OCI-LY3 (cell line): ENCODE measurements around the gene EPC1.
"Not testable (repeated sequence)": the region's sequence is repeated elsewhere in the genome, so short reads cannot be mapped to it uniquely, and the experiment has no call there.

ENCODE experiments used
- H2AFZ ChIP-seq: fragments of 200-600, 300-600 bp; shearing (Covaris generic); 2 replicates; pipeline ENCODE4 v1.6.0; 2014; ENCODE audit warnings: antibody characterized with exemption, low read depth, low read length
- H3K27ac ChIP-seq: fragments of 200-600, 300-600 bp; sonication (generic); 2 replicates; pipeline ENCODE4 v1.5.1; 2014; ENCODE audit warnings: mild to moderate bottlenecking, low read length, moderate library complexity, mixed read lengths
- H3K27me3 ChIP-seq: fragments of 200-600, 300-600 bp; sonication (generic); 2 replicates; pipeline ENCODE4 v1.6.1; 2014; ENCODE audit warnings: low read depth, low read length, mixed read lengths
- H3K36me3 ChIP-seq: fragments of 200-600, 300-600 bp; sonication (generic); replicated peaks from 2 replicates; pipeline ENCODE3; 2014; ENCODE audit warnings: low read depth, low read length, mixed read lengths
- H3K4me1 ChIP-seq: fragments of 300-600, 200-600 bp; sonication (generic); 2 replicates; pipeline ENCODE4 v1.6.1; 2014; ENCODE audit warnings: low read length, mixed read lengths
- H3K4me2 ChIP-seq: fragments of 200-600, 300-600 bp; sonication (generic); 2 replicates; pipeline ENCODE4 v1.6.1; 2014; ENCODE audit warnings: low read length, mixed read lengths
- H3K4me3 ChIP-seq: fragments of 300-600, 200-600 bp; sonication (generic); 2 replicates; pipeline ENCODE4 v1.5.1; 2014; ENCODE audit warnings: antibody characterized with exemption, mild to moderate bottlenecking, low read length, moderate library complexity
- H3K79me2 ChIP-seq: fragments of 300-600, 200-600 bp; shearing (Covaris generic); 2 replicates; pipeline ENCODE4 v1.6.1; 2014; ENCODE audit warnings: mild to moderate bottlenecking, low read length, mixed read lengths
- H3K9ac ChIP-seq: fragments of 300-600, 200-600 bp; shearing (Covaris generic); 2 replicates; pipeline ENCODE4 v1.6.0; 2014; ENCODE audit warnings: mild to moderate bottlenecking, low read length, moderate library complexity
- H3K9me3 ChIP-seq: fragments of 200-600, 300-600 bp; shearing (Covaris generic); 2 replicates; pipeline ENCODE4 v1.6.1; 2014; ENCODE audit warnings: low read length, mixed read lengths; ENCODE audit not compliant: insufficient read depth
- H4K20me1 ChIP-seq: fragments of 200-600, 300-600 bp; sonication (generic); 2 replicates; pipeline ENCODE4 v1.6.1; 2016; ENCODE audit warnings: low read length, mixed read lengths; ENCODE audit not compliant: insufficient read depth
- CTCF ChIP-seq: fragments of 200-600, 300-600 bp; sonication (generic); IDR thresholded peaks from 2 replicates; pipeline ENCODE4 v1.5.1; 2014; ENCODE audit warnings: antibody characterized with exemption, low read length, low read depth
- EZH2phosphoT487 ChIP-seq: fragments of 200-600 bp; shearing (Covaris generic); IDR thresholded peaks from 2 replicates; pipeline ENCODE4 v1.6.1; 2018; ENCODE audit warnings: antibody characterized with exemption, mixed run types, low read depth

The EPC1 gene

GRCh38 chr10:32371101-32371500 lies 24.1 kb upstream of the EPC1 start:
- no peaks in the 10 kb centered on the region; the same call in 1 of the 2 replicates for H4K20me1 ChIP-seq
- H3K27me3 ChIP-seq: no peaks in the 10 kb centered on the region
- no peaks in the 10 kb centered on the region for H3K9me3 ChIP-seq
- no peak overlapping the region for H3K9ac ChIP-seq
- H3K27ac ChIP-seq: no peak overlapping the region
- peaks cover 7% of the 10 kb centered on the region; the same call in 1 of the 2 replicates for H3K79me2 ChIP-seq
- no peak overlapping the region for H2AFZ ChIP-seq
- no peak overlapping the region for H3K4me3 ChIP-seq
- no peak for TF ChIP-seq CTCF
- peaks cover 3% of the 10 kb centered on the region for H3K36me3 ChIP-seq
- peaks cover 11% of the 10 kb centered on the region for H3K4me1 ChIP-seq
- no peak overlapping the region for H3K4me2 ChIP-seq

- Histone ChIP-seq H3K4me1 (peaks cover 10% of the 10 kb centered on the region), H4K20me1 (no peaks in the 10 kb centered on the region; the same call in 1 of the 2 replicates), H3K27ac (no peak overlapping the region), H3K4me3 (peak overlapping the region; percentile 36; the same call in 1 of the 2 replicates), H2AFZ (no peak overlapping the region), H3K36me3 (no peaks in the 10 kb centered on the region), H3K4me2 (peak overlapping the region; percentile 72), H3K79me2 (no peaks in the 10 kb centered on the region), H3K9ac (no peak overlapping the region), H3K27me3 (no peaks in the 10 kb centered on the region), H3K9me3 (no peaks in the 10 kb centered on the region)
- TF ChIP-seq EZH2phosphoT487 (no peak), CTCF (peak; percentile 61)
Measured at GRCh38 chr10:32367793-32368453, 21.0 kb upstream of the EPC1 start.

GRCh38 chr10:32366588-32366987 lies 19.6 kb upstream of the EPC1 start:
- Histone ChIP-seq H3K4me1 (peaks cover 3% of the 10 kb centered on the region), H3K4me2 (no peak overlapping the region), H3K36me3 (no peaks in the 10 kb centered on the region), H3K9me3 (no peaks in the 10 kb centered on the region), H3K9ac (no peak overlapping the region), H4K20me1 (no peaks in the 10 kb centered on the region), H3K27ac (no peak overlapping the region), H3K27me3 (no peaks in the 10 kb centered on the region), H2AFZ (no peak overlapping the region), H3K79me2 (no peaks in the 10 kb centered on the region), H3K4me3 (no peak overlapping the region)
- TF ChIP-seq CTCF: no peak
- no peak for TF ChIP-seq EZH2phosphoT487

GRCh38 chr10:32366111-32366510 lies 19.2 kb upstream of the EPC1 start:
- H3K4me2 ChIP-seq: no peak overlapping the region
- no peak for TF ChIP-seq CTCF
- no peak for TF ChIP-seq EZH2phosphoT487
- H3K27me3 ChIP-seq: no peaks in the 10 kb centered on the region
- no peak overlapping the region for H3K9ac ChIP-seq
- no peaks in the 10 kb centered on the region for H3K79me2 ChIP-seq
- no peak overlapping the region for H2AFZ ChIP-seq
- no peaks in the 10 kb centered on the region for H4K20me1 ChIP-seq
- no peak overlapping the region for H3K27ac ChIP-seq
- H3K9me3 ChIP-seq: no peaks in the 10 kb centered on the region
- no peak overlapping the region for H3K4me3 ChIP-seq
- H3K4me1 ChIP-seq: peaks cover 3% of the 10 kb centered on the region
- H3K36me3 ChIP-seq: no peaks in the 10 kb centered on the region

- H3K79me2 ChIP-seq, H3K27me3 ChIP-seq, H3K4me1 ChIP-seq, H4K20me1 ChIP-seq, H2AFZ ChIP-seq, H3K9ac ChIP-seq, H3K36me3 ChIP-seq, H3K9me3 ChIP-seq, H3K4me3 ChIP-seq, H3K4me2 ChIP-seq, H3K27ac ChIP-seq: not testable (repeated sequence)
Measured at GRCh38 chr10:32365404-32365803, 18.4 kb upstream of the EPC1 start.
